ENCODE results near the gene ASGR2. TPM values are rescaled to one million over a fixed set of nuclear protein-coding genes. Genes with fewer than 3 reads are reported as not detected.

ASGR2 gene
- polyA plus RNA-seq, 1 donor from 2014 or later = not detected

DNA sequence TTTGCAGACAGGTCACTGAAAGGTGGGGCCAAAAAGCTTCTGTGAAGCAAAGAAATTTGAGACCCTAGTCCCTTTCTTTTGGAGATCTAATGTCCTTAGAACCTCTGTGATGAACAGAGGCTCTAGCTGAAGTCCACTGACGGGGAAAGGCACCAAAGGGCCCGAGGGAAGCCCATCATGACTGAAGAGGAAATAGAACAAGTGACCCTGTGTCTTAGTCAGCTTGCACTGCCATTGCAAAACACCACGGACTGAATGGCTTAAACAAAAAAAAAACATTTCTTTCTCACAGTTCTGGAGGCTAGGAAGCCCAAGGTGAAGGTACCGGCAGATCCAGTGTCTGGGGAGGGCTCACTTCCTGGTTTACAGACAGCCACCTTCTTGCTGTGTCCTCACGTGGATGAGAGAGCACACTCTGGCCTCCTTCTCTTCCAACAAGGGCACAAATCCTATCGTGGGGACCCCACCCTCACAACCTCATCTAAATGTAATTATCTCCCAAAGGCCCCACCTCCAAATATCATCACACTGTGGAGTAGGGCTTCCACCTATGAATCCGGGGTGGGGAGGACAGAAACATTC lies 24.3 kb upstream of the ASGR2 start:
- Histone ChIP-seq H3K4me2 (ENCODE audit: low read length) (no peak overlapping the region), H3K36me3 (ENCODE audit: insufficient read depth, low read length) (no peaks in the 10 kb centered on the region), H4K20me1 (ENCODE audit: insufficient read depth) (no peaks in the 10 kb centered on the region), H3K9me2 (ENCODE audit: insufficient read depth, low read length) (no peaks in the 10 kb centered on the region), H3K27me3 (ENCODE audit: insufficient read depth, low read depth, low read length) (no peaks in the 10 kb centered on the region), H3F3A (ENCODE audit: insufficient read depth, low read length, poor library complexity, severe bottlenecking) (no peaks in the 10 kb centered on the region), H3K9me3 (ENCODE audit: low read length) (no peaks in the 10 kb centered on the region), H3K79me2 (replicated peaks; ENCODE audit: insufficient read depth, low read length) (no peaks in the 10 kb centered on the region), H3K4me3 (ENCODE audit: low read length) (no peak overlapping the region), H2AFZ (ENCODE audit: low read depth, low read length) (no peak overlapping the region), H3K9ac (ENCODE audit: low read length) (no peak overlapping the region), H3K27ac (ENCODE audit: low read length) (no peak overlapping the region)
- no peak for TF ChIP-seq POLR2AphosphoS5 (IDR thresholded peaks at IDR 0.05)
- TF ChIP-seq, protein P1, sequence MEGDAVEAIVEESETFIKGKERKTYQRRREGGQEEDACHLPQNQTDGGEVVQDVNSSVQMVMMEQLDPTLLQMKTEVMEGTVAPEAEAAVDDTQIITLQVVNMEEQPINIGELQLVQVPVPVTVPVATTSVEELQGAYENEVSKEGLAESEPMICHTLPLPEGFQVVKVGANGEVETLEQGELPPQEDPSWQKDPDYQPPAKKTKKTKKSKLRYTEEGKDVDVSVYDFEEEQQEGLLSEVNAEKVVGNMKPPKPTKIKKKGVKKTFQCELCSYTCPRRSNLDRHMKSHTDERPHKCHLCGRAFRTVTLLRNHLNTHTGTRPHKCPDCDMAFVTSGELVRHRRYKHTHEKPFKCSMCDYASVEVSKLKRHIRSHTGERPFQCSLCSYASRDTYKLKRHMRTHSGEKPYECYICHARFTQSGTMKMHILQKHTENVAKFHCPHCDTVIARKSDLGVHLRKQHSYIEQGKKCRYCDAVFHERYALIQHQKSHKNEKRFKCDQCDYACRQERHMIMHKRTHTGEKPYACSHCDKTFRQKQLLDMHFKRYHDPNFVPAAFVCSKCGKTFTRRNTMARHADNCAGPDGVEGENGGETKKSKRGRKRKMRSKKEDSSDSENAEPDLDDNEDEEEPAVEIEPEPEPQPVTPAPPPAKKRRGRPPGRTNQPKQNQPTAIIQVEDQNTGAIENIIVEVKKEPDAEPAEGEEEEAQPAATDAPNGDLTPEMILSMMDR (IDR thresholded peaks at IDR 0.05; ENCODE audit: poor library complexity, severe bottlenecking) = no peak
- no peak for TF ChIP-seq EZH2 (IDR thresholded peaks at IDR 0.05; ENCODE audit: borderline replicate concordance, insufficient read depth, low read length, poor library complexity, severe bottlenecking)
- TF ChIP-seq TAF1 (IDR thresholded peaks at IDR 0.05; ENCODE audit: low read depth) = no peak
- TF ChIP-seq, protein P2, sequence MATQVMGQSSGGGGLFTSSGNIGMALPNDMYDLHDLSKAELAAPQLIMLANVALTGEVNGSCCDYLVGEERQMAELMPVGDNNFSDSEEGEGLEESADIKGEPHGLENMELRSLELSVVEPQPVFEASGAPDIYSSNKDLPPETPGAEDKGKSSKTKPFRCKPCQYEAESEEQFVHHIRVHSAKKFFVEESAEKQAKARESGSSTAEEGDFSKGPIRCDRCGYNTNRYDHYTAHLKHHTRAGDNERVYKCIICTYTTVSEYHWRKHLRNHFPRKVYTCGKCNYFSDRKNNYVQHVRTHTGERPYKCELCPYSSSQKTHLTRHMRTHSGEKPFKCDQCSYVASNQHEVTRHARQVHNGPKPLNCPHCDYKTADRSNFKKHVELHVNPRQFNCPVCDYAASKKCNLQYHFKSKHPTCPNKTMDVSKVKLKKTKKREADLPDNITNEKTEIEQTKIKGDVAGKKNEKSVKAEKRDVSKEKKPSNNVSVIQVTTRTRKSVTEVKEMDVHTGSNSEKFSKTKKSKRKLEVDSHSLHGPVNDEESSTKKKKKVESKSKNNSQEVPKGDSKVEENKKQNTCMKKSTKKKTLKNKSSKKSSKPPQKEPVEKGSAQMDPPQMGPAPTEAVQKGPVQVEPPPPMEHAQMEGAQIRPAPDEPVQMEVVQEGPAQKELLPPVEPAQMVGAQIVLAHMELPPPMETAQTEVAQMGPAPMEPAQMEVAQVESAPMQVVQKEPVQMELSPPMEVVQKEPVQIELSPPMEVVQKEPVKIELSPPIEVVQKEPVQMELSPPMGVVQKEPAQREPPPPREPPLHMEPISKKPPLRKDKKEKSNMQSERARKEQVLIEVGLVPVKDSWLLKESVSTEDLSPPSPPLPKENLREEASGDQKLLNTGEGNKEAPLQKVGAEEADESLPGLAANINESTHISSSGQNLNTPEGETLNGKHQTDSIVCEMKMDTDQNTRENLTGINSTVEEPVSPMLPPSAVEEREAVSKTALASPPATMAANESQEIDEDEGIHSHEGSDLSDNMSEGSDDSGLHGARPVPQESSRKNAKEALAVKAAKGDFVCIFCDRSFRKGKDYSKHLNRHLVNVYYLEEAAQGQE (IDR thresholded peaks at IDR 0.05; ENCODE audit: borderline replicate concordance) = no peak
- TF ChIP-seq MXI1 (conservative IDR thresholded peaks at IDR 0.05; ENCODE audit: poor library complexity, severe bottlenecking) = no peak
- no peak for TF ChIP-seq SMC3 (conservative IDR thresholded peaks at IDR 0.05; ENCODE audit: poor library complexity)
- TF ChIP-seq RAD21 (conservative IDR thresholded peaks at IDR 0.05) = no peak
- TF ChIP-seq EP300 (conservative IDR thresholded peaks at IDR 0.05; ENCODE audit: poor library complexity, severe bottlenecking) = no peak

DNA sequence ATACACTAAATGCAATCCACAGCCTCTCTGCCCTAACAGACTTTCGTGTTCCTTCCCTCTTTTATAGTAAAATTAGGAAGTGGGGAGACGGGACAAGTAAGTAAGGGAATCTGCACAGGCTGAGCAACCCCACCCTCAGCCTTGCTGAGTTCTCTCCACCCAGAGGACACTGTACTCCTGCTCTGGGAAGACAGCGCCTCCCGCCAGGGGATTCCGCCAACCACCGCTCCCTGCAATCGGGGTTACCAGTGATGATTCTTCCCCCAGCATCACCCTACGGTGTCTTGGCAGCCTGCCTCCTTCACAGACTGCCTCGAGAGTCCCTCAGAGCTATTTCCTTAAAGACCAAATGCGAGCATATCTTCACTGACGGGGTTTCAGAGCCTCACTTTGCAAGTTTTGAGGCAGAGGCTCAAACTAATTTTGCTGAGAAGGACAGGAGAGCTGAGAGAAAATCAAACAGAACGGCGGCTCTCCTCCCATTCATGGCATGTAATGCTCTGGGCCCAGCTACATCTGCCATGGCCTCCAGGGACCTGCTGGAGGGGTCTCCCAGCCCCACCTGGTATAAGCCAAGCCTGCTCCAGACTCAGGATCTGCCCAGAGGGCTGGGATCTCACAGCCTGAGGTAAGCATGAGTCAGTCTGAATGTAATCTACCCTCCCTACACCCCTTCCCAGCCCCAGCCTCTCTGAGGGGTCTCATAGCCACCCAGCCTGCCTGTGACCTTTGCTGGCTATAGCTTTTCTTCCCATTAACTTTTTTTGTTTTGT lies 22.7 kb upstream of the ASGR2 start:
- Histone ChIP-seq H3K4me3 (ENCODE audit: low read length) (no peak overlapping the region), H3F3A (ENCODE audit: insufficient read depth, low read length, poor library complexity, severe bottlenecking) (no peaks in the 10 kb centered on the region), H2AFZ (ENCODE audit: low read depth, low read length) (no peak overlapping the region), H3K9ac (ENCODE audit: low read length) (no peak overlapping the region), H3K79me2 (replicated peaks; ENCODE audit: insufficient read depth, low read length) (no peaks in the 10 kb centered on the region), H3K9me2 (ENCODE audit: insufficient read depth, low read length) (no peaks in the 10 kb centered on the region), H3K4me2 (ENCODE audit: low read length) (no peak overlapping the region), H3K27me3 (ENCODE audit: insufficient read depth, low read depth, low read length) (no peaks in the 10 kb centered on the region), H3K36me3 (ENCODE audit: insufficient read depth, low read length) (no peaks in the 10 kb centered on the region), H3K27ac (ENCODE audit: low read length) (no peak overlapping the region), H4K20me1 (ENCODE audit: insufficient read depth) (no peaks in the 10 kb centered on the region), H3K9me3 (ENCODE audit: low read length) (no peaks in the 10 kb centered on the region)
- TF ChIP-seq EP300 (conservative IDR thresholded peaks at IDR 0.05; ENCODE audit: poor library complexity, severe bottlenecking) = no peak
- TF ChIP-seq EZH2 (IDR thresholded peaks at IDR 0.05; ENCODE audit: borderline replicate concordance, insufficient read depth, low read length, poor library complexity, severe bottlenecking) = no peak
- no peak for TF ChIP-seq POLR2AphosphoS5 (IDR thresholded peaks at IDR 0.05)
- TF ChIP-seq TAF1 (IDR thresholded peaks at IDR 0.05; ENCODE audit: low read depth) = no peak
- no peak for TF ChIP-seq MXI1 (conservative IDR thresholded peaks at IDR 0.05; ENCODE audit: poor library complexity, severe bottlenecking)
